Nucleus accumbens (tissue), 56 donors: ENCODE results near the gene TRIM37.
A peak's percentile ranks its signal among the peaks of the same experiment; 100 is the strongest.

Experiments used
- DNase-seq, 56 donors: peaks; one replicate each; lab custom pipeline; 2025; lab: John Stamatoyannopoulos, UW

TRIM37 gene

DNA sequence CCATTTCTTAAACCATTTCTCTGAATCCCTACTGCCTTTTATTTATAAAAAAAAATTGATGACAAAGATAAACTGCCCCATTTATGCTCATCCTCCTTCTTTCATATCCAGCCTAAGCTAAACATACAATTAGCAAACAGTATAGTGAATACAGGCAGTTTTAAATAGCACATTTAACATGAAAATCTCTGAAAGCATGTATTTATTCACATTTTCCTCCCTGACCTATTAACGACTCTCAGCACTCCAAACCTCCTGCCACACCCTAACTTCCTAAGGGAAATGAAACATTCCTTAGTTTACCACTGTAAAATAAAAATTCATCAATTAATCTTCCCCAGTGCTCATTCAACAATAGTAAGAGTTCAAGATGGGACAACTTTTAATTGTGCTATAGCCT is 56.9 kb downstream of the TRIM37 start:
- no peak for DNase-seq

- no peak for DNase-seq
These were observed 59.1 kb downstream of the TRIM37 start for GRCh38 chr17:59047616-59048015.

DNA sequence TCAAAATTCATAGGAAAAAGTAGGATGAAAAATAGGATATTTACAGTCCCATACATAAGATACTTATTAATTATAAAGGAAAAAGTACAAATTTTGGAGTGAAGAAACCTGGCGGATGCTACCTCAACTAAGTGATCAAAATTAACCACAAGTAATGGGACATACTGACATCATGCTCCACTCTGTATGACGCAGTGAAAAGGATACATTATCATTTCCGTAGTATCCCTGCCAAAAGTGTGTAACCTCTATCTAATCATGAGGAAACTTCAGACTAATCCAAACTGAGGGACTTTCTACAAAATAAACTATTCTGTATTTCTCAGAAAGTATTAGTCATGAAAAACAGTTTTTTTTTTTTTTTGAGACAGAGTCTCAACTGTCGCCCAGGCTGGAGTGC is 60.5 kb downstream of the TRIM37 start:
- DNase-seq = no peak

- DNase-seq = no peak
These were observed 67.9 kb downstream of the TRIM37 start for GRCh38 chr17:59038734-59039133.

DNA sequence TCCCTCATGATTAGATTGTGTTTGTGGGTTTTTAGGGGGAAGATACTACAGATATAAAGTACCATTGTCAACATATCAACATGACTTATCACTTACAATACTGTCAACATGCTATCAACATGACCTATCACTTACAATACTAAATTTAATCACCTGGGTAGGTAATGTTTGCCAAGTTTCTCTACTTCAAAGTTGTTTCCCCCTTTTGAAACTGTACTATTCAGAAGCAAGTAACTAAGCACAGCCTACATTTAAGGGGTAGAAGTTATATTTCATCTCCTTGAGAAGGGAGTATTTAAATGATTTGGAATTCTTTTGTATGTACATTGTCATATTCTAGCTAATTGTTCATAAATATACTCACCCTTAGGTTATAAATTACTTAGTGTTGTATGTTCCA is 68.7 kb downstream of the TRIM37 start:
- no peak for DNase-seq

- no peak for DNase-seq
These were observed 75.9 kb downstream of the TRIM37 start for GRCh38 chr17:59030811-59031210.

- no peak for DNase-seq
These were observed 78.4 kb downstream of the TRIM37 start for GRCh38 chr17:59028328-59028727.

- DNase-seq = no peak
These were observed 78.9 kb downstream of the TRIM37 start for GRCh38 chr17:59027750-59028149.

GRCh38 chr17:59026176-59026939 is 80.3 kb downstream of the TRIM37 start:
- DNase-seq = peak in 1 of 56 donors; percentile 8

- DNase-seq = no peak
These were observed 81.8 kb downstream of the TRIM37 start for GRCh38 chr17:59024916-59025315.

GRCh38 chr17:59018019-59018418 is 88.7 kb downstream of the TRIM37 start:
- no peak for DNase-seq

- DNase-seq = no peak
These were observed 94.7 kb downstream of the TRIM37 start for GRCh38 chr17:59011975-59012374.

- no peak for DNase-seq
These were observed 96.7 kb downstream of the TRIM37 start for GRCh38 chr17:59010026-59010425.

- no peak for DNase-seq
These were observed 97.9 kb downstream of the TRIM37 start for GRCh38 chr17:59008737-59009136.

DNA sequence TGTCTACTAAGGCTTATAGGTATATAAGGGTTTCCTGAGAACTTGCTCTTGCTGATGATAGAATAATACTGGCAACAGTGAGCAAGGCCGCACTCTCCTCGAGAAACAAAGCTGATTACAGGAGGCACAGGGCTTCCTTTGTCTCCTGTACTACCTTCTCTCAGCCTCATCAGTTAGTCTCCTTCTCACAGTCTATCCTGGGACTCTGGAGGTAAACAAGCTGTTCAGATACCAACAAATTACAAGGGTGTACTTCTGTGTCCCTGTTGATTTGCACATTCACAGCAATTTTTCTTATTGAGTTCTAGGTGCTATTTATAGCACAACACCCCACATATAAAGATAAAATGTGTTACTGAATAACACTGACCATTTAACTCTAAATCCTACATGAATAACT is 98.7 kb downstream of the TRIM37 start:
- DNase-seq = no peak

- DNase-seq = peak in 35 of 56 donors; percentile 1 to 75 (median 22)
These were observed 102.2 kb downstream of the TRIM37 start for GRCh38 chr17:59004338-59005111.

- no peak for DNase-seq
These were observed 102.8 kb downstream of the TRIM37 start for GRCh38 chr17:59003860-59004259.

GRCh38 chr17:59002848-59003247 is 103.8 kb downstream of the TRIM37 start:
- DNase-seq = no peak

GRCh38 chr17:59002126-59002525 is 104.6 kb downstream of the TRIM37 start:
- no peak for DNase-seq

DNA sequence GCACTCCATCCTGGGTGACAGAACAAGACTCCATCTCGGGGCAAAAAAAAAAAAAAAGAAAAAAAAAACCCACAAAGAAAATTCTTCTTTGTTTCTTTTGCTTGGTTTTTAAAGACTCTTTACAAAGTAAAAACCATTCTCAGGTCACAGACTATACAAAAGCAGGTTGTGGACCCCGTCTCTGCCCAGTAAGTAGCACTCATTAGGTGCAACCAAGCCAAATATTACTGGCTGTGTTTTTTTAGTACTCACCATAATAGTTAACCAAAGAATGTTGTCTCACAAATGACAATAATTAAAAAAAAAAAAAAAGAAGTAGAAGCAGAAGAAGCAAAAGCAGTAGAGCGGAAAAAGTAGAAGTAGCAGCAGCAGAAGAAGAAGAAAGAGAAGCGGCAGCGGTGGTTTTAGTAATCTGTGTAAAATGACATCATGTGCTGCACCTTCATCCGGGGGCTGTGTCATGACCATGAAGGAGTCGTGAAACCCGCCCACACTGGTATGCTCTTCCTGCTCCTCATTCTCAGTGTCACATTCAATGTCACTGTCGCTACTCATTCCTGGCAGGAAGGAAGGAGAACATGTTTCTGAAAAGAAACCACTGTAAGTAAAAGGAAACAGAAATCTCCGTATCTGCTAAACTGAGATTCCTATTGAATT is 105.4 kb downstream of the TRIM37 start:
- peak in 5 of 56 donors; percentile 2 to 6 (median 2) for DNase-seq

- DNase-seq = no peak
These were observed 106.7 kb downstream of the TRIM37 start for GRCh38 chr17:59000022-59000421.
